Measurements from ENCODE around the gene PHACTR4. TPM values are rescaled to one million over a fixed set of nuclear protein-coding genes. Genes with fewer than 3 reads are reported as not detected.
"Not testable (repeated sequence)": the region's sequence is repeated elsewhere in the genome, so short reads cannot be mapped to it uniquely, and the experiment has no call there.

PHACTR4 gene
- total and polyA plus RNA-seq, 12 donors = 12.0 to 44.8 (median 23.0) TPM

DNA sequence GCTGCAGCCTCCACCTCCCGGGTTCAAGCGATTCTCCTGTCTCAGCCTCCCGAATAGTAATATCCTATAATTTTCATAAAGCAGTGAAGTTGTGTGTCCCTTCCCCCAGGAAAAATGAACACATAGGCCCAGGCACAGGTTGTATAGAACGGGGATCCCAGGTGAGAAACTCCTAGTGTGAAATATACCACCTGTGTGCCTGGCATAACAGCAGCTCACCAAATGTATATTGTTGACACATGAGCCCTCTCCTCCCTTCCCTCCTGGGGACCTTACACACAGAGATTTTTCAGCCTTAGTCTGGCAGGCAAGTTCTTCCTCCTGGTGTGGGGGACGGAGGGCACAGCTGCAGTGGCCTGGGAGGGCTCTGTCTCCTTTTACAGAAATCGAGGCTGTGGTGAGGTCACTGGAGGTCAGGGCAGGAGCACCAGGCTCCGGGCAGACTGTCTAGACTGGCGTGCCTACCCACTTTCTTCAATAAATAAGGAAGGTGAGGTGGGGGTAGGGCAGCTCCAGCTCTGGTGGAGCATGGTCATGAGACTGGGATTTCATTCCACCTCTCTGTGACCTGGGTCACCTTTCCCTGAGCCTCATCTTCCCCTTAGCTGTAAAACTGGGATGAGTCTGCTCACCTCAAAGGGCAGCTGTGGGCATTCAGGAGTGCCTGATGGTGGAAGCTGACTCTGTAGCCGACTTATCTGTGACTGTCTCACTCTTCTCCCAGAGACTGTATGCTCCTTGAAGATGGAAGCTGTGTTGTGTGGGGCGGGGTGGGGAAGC is 150.6 kb downstream of the PHACTR4 start:
- H3K9me3 ChIP-seq (replicated peaks in 1 of 3) = no peaks in the 10 kb centered on the region
- 81 to 96% (median 87%) methylated on average over 7 to 10 of the region's 10 CpGs for WGBS, 4 donors
- TF ChIP-seq POLR2A (IDR thresholded peaks at IDR 0.05) = no peak
- no peak overlapping the region for H3K4me3 ChIP-seq
- DNase-seq = no peak
- H3K36me3 ChIP-seq (replicated peaks in 1 of 2) = peaks cover 0 to 4% of the 10 kb centered on the region in 2 donors
- H3K4me1 ChIP-seq (replicated peaks in 1 of 2) = peaks cover 6 to 14% of the 10 kb centered on the region in 2 donors
- no peak overlapping the region for H3K27ac ChIP-seq
- H3K27me3 ChIP-seq = no peaks in the 10 kb centered on the region
- intact Hi-C loops (cut with DNase I) = loop anchor here (5.0 to 10.0 kb wide), 3 partner anchors 75 to 357 kb away; partner anchors contain the start of gene RAB42 (in 1 of the 2)

GRCh38 chr1:28520796-28521195 is 151.3 kb downstream of the PHACTR4 start:
- intact Hi-C loops (cut with DNase I) = loop anchor here in 1 of 2 donors (5.0 kb wide), 1 partner anchor 82 kb away; no protein-coding TSS in a partner anchor
- H3K4me1 ChIP-seq (replicated peaks in 1 of 2) = peaks cover 6 to 14% of the 10 kb centered on the region in 2 donors
- not testable (repeated sequence) for H3K27me3 ChIP-seq; H3K36me3 ChIP-seq (replicated peaks in 1 of 2); H3K27ac ChIP-seq; DNase-seq; H3K4me3 ChIP-seq; H3K9me3 ChIP-seq (replicated peaks in 1 of 3)
- 94 to 97% (median 95%) methylated on average over 10 to 12 of the region's 12 CpGs for WGBS, 4 donors

- TF ChIP-seq POLR2A (IDR thresholded peaks at IDR 0.05) = no peak
- TF ChIP-seq, protein P1, sequence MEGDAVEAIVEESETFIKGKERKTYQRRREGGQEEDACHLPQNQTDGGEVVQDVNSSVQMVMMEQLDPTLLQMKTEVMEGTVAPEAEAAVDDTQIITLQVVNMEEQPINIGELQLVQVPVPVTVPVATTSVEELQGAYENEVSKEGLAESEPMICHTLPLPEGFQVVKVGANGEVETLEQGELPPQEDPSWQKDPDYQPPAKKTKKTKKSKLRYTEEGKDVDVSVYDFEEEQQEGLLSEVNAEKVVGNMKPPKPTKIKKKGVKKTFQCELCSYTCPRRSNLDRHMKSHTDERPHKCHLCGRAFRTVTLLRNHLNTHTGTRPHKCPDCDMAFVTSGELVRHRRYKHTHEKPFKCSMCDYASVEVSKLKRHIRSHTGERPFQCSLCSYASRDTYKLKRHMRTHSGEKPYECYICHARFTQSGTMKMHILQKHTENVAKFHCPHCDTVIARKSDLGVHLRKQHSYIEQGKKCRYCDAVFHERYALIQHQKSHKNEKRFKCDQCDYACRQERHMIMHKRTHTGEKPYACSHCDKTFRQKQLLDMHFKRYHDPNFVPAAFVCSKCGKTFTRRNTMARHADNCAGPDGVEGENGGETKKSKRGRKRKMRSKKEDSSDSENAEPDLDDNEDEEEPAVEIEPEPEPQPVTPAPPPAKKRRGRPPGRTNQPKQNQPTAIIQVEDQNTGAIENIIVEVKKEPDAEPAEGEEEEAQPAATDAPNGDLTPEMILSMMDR (IDR thresholded peaks at IDR 0.05) = no peak
- intact Hi-C loops (cut with DNase I) = loop anchor here in 1 of 2 donors (5.0 kb wide), 1 partner anchor 81 kb away; no protein-coding TSS in a partner anchor
- WGBS, 4 donors = 87 to 95% (median 92%) methylated on average over 6 of the region's 6 CpGs
These were observed 152.1 kb downstream of the PHACTR4 start for GRCh38 chr1:28521502-28522164.

GRCh38 chr1:28522537-28522936 is 153.0 kb downstream of the PHACTR4 start:
- WGBS, 4 donors = 93 to 97% (median 94%) methylated on average over 8 to 9 of the region's 9 CpGs
- H3K9me3 ChIP-seq (replicated peaks in 1 of 3); H3K27ac ChIP-seq; H3K36me3 ChIP-seq (replicated peaks in 1 of 2); H3K27me3 ChIP-seq; H3K4me3 ChIP-seq; DNase-seq: not testable (repeated sequence)
- intact Hi-C loops (cut with DNase I) = loop anchor here in 1 of 2 donors (5.0 kb wide), 1 partner anchor 80 kb away; no protein-coding TSS in a partner anchor
- peaks cover 6 to 12% of the 10 kb centered on the region in 2 donors for H3K4me1 ChIP-seq (replicated peaks in 1 of 2)

More at GRCh38 chr1:28521502-28522164, 152.1 kb downstream of the PHACTR4 start:
- no peaks in the 10 kb centered on the region for H3K27me3 ChIP-seq
- H3K4me1 ChIP-seq (replicated peaks in 1 of 2) = peaks cover 6 to 14% of the 10 kb centered on the region in 2 donors
- H3K9me3 ChIP-seq (replicated peaks in 1 of 3) = no peaks in the 10 kb centered on the region
- DNase-seq = no peak
- H3K36me3 ChIP-seq (replicated peaks in 1 of 2) = no peaks in the 10 kb centered on the region
- no peak overlapping the region for H3K27ac ChIP-seq
- H3K4me3 ChIP-seq = no peak overlapping the region

DNA sequence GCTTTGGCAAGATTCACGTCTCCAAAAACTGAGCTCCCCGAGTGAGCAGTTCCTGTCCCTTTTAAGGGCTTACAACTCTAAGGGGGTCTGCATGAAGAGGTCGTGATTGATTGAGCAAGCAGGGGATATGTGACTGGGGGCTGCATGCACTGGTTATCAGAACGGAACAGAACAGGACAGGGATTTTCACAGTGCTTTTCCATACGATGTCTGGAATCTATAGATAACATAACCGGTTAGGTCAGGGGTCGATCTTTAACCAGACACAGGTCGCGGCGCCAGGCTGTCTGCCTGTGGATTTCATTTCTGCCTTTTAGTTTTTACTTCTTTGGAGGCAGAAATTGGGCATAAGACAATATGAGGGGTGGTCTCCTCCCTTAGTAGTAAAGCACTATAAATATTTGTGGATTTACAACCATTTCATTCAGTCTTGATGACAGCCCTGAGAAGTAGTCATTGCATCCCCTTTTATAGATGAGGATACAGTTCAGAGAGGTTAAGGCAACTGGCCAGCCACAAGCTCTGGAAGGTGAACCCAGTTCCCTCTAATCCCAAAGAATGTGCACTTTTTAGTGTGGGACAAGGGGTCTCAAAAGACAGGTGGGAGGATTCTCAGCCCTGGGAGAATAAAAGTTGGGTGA is 155.6 kb downstream of the PHACTR4 start:
- intact Hi-C loops (cut with DNase I); DNase-seq; H3K4me3 ChIP-seq: not testable (repeated sequence)

DNA sequence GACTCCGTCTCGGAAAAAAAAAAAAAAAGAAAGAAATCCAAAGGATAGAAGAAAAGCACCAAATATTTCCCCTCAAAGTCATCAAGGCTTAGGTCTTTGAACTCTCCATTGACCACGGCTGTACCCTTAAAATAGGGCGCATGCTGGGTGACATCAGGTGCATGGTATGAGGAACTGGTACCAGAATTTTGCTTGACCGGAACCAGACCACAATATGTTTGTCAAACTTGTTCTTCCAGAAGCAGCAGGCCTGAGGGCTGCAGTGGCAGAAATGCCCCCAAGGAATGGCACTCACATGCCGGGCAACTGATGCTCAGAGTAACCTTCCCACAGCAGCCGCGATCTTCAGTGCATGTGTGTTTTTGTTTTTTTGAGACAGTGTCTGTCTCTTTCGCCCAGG is 157.3 kb downstream of the PHACTR4 start:
- Histone ChIP-seq H3K27me3 (no peaks in the 10 kb centered on the region), H3K4me3 (no peak overlapping the region), H3K27ac (no peak overlapping the region), H3K9me3 (replicated peaks in 1 of 3) (no peaks in the 10 kb centered on the region), H3K4me1 (replicated peaks in 1 of 2) (no peaks in the 10 kb centered on the region), H3K36me3 (replicated peaks in 1 of 2) (no peaks in the 10 kb centered on the region)
- 89 to 96% (median 93%) methylated on average over 8 to 9 of the region's 9 CpGs for WGBS, 4 donors
- DNase-seq = no peak
- TF ChIP-seq, protein P1 (IDR thresholded peaks at IDR 0.05) = no peak
- no peak for TF ChIP-seq POLR2A (IDR thresholded peaks at IDR 0.05)
- intact Hi-C loops (cut with DNase I) = no loop called here

More for the DNA sequence above, 155.6 kb downstream of the PHACTR4 start:
- not testable (repeated sequence) for H3K4me1 ChIP-seq (replicated peaks in 1 of 2); H3K27me3 ChIP-seq; H3K36me3 ChIP-seq (replicated peaks in 1 of 2); H3K27ac ChIP-seq; H3K9me3 ChIP-seq (replicated peaks in 1 of 3)
- 81 to 88% (median 85%) methylated on average over 10 of the region's 10 CpGs for WGBS, 4 donors

Data from adrenal gland (tissue), 12 donors.